HG02970 (cell line): ENCODE results near the gene FARSB.
A peak's percentile ranks its signal among the peaks of the same experiment; 100 is the strongest.

ENCODE experiments used
- ATAC-seq: cut with Tn5 transposase; IDR thresholded peaks from one replicate; pipeline ENCODE4 v1.9.1; 2021; ENCODE audit warnings: mild to moderate bottlenecking, moderate library complexity, moderate number of reproducible peaks; ENCODE audit not compliant: unreplicated experiment, low FRiP score

FARSB gene

GRCh38 chr2:222563106-222563718 is 92.7 kb downstream of the FARSB start:
- no peak for ATAC-seq

- ATAC-seq: no peak
Observed at GRCh38 chr2:222561817-222562645, 93.9 kb downstream of the FARSB start.

DNA sequence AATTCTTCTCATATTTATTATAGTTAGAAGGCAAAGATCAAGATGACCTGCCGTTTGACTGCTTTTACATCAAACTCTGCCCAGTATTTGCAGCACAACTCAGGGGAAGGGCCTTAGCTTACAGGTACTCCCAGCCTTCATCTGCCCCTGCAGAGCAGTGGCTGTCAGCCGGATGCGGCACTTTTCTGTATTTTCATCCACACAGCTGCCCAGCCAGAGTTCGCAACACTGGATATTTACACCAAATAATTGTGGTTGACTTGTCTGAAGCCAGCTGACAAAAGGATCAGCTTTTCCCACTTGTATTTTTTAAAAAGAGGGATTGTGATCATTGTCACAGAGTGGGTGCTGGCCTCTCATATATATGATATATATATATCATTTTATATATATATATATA is 94.7 kb downstream of the FARSB start:
- ATAC-seq: no peak

- ATAC-seq: no peak
Observed at GRCh38 chr2:222554517-222554916, 101.4 kb downstream of the FARSB start.

- ATAC-seq: no peak
Observed at GRCh38 chr2:222548992-222549391, 106.9 kb downstream of the FARSB start.

DNA sequence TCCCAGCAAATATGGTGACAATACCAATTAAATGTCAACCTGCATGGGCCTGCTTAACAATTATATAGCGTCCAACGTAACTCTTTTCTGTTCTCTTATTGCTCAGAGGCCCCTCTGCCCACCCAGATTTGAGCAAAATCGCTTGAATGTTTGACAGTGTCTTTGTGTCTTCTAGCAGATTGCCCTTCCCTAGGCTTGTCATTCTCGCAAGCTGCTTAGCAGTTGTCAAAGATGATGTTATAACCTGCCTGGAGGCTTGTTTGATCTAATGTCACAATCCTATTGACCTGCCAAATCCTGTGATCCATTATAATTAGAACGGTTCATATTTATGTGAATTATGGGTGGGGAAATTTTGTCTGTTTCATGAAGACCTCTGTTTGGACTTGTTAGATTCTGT is 108.8 kb downstream of the FARSB start:
- no peak for ATAC-seq

- ATAC-seq: no peak
Observed at GRCh38 chr2:222545823-222546795, 109.8 kb downstream of the FARSB start.

- ATAC-seq: no peak
Observed at GRCh38 chr2:222544661-222545060, 111.2 kb downstream of the FARSB start.

GRCh38 chr2:222538535-222538934 is 117.4 kb downstream of the FARSB start:
- ATAC-seq: no peak

- ATAC-seq: no peak
Observed at GRCh38 chr2:222535477-222535876, 120.4 kb downstream of the FARSB start.

GRCh38 chr2:222532315-222532714 is 123.6 kb downstream of the FARSB start:
- ATAC-seq: no peak

DNA sequence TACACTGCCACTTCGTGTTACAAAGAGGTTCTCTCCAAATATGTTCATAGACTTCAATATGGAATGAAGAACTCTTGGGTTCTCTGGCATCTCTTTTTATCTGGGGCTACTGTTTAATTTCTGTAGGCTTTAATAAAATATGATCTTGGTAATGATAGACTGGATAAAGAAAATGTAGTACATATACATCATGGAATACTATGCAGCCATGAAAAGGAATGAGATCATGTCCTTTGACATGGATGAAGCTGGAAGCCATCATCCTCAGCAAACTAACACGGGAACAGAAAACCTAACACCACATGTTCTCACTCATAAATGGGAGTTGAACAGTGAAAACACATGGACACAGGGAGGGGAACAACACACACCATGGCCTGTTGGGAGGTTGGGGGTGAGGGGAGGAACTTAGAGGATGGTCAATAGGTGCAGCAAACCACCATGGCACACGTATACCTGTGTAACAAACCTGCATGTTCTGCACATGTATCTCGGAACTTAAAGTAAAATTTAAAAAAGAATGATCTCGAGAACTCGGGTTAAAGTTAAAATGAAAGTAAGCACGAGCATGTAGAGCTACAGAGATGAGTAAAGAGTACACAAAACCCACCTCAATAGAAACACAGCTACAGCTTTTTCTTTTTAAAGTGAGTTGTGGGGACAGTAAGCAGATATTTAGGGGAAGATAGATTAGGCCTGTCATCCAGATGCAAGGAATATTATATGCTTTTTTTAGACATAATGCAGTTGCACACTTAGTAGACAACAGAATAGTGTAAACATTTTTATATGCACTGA is 129.2 kb downstream of the FARSB start:
- no peak for ATAC-seq

- no peak for ATAC-seq
Observed at GRCh38 chr2:222525811-222526210, 130.1 kb downstream of the FARSB start.

DNA sequence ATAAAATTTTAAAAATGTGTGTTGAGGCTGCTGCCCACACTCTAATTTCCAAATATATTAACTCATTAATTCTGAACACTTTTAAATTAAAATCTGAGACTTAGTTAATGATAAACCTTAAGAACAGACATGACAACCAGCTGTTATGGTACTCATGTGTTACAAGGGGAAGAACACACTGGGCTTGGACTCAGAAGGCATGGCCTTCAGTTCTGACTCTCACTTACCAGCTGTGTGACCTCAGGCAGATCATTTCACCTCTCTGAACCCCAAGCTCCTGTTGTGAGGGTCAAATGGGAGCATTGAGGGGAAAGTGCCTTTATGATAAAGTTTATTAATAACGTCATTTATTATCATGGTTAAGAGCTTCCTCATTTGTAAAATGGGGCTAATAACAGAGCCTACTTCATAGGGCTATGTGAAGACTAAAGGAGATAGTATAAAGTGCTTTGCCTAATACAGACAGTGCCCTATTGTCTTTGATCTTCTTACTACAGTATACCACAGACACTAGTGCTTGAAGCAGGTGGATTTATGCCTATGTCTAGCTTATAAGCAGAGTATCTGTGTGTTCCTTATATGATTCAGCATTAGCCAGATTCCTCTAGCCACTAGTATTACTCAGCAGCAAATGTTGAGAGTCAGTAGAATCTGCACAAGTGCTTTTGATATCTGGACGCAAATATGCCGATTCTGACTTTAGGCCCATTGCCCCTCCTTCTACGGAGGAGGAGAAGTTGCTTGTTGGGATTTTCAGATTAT is 131.9 kb downstream of the FARSB start:
- ATAC-seq: peak; percentile 56

DNA sequence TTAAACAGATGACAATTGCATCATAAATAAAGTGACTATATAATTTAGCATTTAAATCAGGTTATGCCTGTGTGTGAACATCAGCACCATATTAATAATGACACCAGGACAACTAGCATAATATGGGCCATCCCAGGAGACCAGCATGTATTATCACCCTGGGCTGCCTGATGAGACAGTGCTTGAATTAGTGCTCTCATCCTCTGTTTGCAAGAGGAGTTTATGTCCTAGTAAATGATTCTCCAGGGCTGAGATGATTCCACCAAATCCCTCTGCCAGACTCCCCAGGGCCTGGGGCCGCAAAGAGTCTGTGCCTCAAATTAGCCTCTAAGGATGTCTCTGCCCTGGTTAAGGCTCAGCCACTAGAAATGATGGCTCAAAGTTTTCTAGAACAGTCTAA is 133.8 kb downstream of the FARSB start:
- no peak for ATAC-seq

- ATAC-seq: no peak
Observed at GRCh38 chr2:222521099-222521498, 134.8 kb downstream of the FARSB start.
